K562 (cell line): ENCODE data around the gene AP1G1.

Experiments
- CBX2 ChIP-seq: fragments of 200-600 bp; sonication (generic); IDR thresholded peaks from one replicate; pipeline ENCODE4 v1.6.1; 2012; ENCODE audit warnings: mild to moderate bottlenecking, low read length, inconsistent platforms; ENCODE audit not compliant: insufficient read depth, poor library complexity, severe bottlenecking
- LARP7 ChIP-seq: fragments of 450-650 bp; IDR thresholded peaks from 2 replicates; pipeline ENCODE4 v1.6.1; 2016
- RHOXF2B ChIP-seq: fragments of 250-450 bp; sonication (Bioruptor Pico); conservative IDR thresholded peaks from 2 replicates; pipeline ENCODE4 v1.5.1; 2021
- ZEB2 ChIP-seq: fragments of 450-650 bp; IDR thresholded peaks from 2 replicates; pipeline ENCODE4 v1.6.1; 2016
- TF ChIP-seq, protein P1 (sequence below), 3 experiments: IDR thresholded peaks in 2 of 3; conservative IDR thresholded peaks in 1 of 3; 2 replicates each; pipeline ENCODE4 v1.5.1; 2011 to 2012; ENCODE audit warnings: low read length in 3 of 3, mild to moderate bottlenecking in 3 of 3, control low read depth in 2 of 3, improper control_type of control experiment in 1 of 3, inconsistent platforms in 1 of 3, low read depth in 1 of 3, mixed read lengths in 1 of 3, moderate library complexity in 1 of 3; ENCODE audit not compliant: insufficient read depth in 2 of 3

DNA sequence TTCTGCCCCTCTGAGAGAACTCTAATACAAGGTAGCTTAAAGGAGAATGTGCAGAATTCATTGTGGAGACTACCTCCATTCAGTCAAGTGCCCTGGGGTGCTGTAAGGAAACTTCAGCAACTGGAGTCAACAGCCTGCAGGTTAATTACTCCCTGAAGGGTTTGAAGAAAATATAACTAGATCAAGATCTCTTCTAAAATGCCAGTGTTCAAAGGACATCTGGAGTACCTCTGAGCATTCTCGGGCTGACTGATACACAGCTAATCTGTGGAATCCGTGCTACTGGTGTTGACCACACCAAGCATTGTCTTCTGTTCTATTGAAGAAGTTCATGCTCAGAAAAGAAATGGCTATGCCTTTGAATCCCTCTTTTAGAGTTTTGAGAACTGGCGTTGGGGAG lies 25.7 kb upstream of the AP1G1 start:
- no peak for TF ChIP-seq LARP7
- TF ChIP-seq ZEB2, result no peak
- TF ChIP-seq RHOXF2B (CRISPR knock-in tag), result no peak
- no peak for TF ChIP-seq CBX2
- TF ChIP-seq, protein P1, sequence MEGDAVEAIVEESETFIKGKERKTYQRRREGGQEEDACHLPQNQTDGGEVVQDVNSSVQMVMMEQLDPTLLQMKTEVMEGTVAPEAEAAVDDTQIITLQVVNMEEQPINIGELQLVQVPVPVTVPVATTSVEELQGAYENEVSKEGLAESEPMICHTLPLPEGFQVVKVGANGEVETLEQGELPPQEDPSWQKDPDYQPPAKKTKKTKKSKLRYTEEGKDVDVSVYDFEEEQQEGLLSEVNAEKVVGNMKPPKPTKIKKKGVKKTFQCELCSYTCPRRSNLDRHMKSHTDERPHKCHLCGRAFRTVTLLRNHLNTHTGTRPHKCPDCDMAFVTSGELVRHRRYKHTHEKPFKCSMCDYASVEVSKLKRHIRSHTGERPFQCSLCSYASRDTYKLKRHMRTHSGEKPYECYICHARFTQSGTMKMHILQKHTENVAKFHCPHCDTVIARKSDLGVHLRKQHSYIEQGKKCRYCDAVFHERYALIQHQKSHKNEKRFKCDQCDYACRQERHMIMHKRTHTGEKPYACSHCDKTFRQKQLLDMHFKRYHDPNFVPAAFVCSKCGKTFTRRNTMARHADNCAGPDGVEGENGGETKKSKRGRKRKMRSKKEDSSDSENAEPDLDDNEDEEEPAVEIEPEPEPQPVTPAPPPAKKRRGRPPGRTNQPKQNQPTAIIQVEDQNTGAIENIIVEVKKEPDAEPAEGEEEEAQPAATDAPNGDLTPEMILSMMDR (IDR thresholded peaks at IDR 0.05 in 2 of 3, conservative IDR thresholded peaks at IDR 0.05 in 1 of 3; ENCODE audit: insufficient read depth in 2 of 3, low read depth in 1 of 3, low read length in 3 of 3), result no peak
